Stomach (tissue), 4 donors: ENCODE measurements around the gene RPE.

Experiments
- POLR2A ChIP-seq, 4 donors: fragments of 450-650 bp; IDR thresholded peaks; one replicate each; pipeline ENCODE4 v1.6.1; 2016; ENCODE audit warnings: antibody characterized with exemption in 4 of 4, control low read depth in 2 of 4, mild to moderate bottlenecking in 1 of 4, moderate library complexity in 1 of 4
- POLR2AphosphoS5 ChIP-seq, 3 donors: sonication (generic); formaldehyde crosslinking; IDR thresholded peaks; one replicate each; pipeline ENCODE4 v1.6.1; 2016; ENCODE audit warnings: antibody characterized with exemption in 3 of 3
- TF ChIP-seq, protein P1 (sequence below), 7 experiments: fragments of 450-650 bp in 4 of 7; fragments of 200-600 bp in 3 of 7; sonication (generic) in 3 of 7; IDR thresholded peaks; one replicate each; pipeline ENCODE4 v1.5.1; 2016 to 2019; ENCODE audit warnings: antibody characterized with exemption in 7 of 7, control low read depth in 2 of 7, mild to moderate bottlenecking in 1 of 7

DNA sequence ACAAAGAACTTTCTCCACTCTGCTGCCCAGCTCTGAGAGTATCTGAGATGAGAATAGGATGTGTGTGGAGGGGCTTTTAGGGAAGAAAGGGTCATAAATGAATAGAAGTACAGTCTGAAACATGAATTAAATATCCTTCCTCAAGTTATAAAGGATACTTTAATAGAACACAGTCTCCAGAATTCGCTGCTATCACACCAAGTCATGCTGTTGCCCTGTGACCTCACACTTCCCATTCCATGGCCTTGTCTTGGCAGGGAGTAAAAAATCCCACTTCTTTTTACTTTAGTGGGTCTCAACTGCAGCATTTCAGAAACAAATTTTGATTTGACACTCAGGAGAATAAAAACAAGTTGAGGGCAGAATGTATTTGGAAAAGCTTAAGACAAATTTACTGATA lies 3.8 kb upstream of the RPE start:
- TF ChIP-seq, protein P1, sequence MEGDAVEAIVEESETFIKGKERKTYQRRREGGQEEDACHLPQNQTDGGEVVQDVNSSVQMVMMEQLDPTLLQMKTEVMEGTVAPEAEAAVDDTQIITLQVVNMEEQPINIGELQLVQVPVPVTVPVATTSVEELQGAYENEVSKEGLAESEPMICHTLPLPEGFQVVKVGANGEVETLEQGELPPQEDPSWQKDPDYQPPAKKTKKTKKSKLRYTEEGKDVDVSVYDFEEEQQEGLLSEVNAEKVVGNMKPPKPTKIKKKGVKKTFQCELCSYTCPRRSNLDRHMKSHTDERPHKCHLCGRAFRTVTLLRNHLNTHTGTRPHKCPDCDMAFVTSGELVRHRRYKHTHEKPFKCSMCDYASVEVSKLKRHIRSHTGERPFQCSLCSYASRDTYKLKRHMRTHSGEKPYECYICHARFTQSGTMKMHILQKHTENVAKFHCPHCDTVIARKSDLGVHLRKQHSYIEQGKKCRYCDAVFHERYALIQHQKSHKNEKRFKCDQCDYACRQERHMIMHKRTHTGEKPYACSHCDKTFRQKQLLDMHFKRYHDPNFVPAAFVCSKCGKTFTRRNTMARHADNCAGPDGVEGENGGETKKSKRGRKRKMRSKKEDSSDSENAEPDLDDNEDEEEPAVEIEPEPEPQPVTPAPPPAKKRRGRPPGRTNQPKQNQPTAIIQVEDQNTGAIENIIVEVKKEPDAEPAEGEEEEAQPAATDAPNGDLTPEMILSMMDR (IDR thresholded peaks at IDR 0.05): no peak
- no peak for TF ChIP-seq POLR2A (IDR thresholded peaks at IDR 0.05)
- TF ChIP-seq POLR2AphosphoS5 (IDR thresholded peaks at IDR 0.05): no peak
